Measurements from ENCODE around the gene OTULINL.

The OTULINL gene

DNA sequence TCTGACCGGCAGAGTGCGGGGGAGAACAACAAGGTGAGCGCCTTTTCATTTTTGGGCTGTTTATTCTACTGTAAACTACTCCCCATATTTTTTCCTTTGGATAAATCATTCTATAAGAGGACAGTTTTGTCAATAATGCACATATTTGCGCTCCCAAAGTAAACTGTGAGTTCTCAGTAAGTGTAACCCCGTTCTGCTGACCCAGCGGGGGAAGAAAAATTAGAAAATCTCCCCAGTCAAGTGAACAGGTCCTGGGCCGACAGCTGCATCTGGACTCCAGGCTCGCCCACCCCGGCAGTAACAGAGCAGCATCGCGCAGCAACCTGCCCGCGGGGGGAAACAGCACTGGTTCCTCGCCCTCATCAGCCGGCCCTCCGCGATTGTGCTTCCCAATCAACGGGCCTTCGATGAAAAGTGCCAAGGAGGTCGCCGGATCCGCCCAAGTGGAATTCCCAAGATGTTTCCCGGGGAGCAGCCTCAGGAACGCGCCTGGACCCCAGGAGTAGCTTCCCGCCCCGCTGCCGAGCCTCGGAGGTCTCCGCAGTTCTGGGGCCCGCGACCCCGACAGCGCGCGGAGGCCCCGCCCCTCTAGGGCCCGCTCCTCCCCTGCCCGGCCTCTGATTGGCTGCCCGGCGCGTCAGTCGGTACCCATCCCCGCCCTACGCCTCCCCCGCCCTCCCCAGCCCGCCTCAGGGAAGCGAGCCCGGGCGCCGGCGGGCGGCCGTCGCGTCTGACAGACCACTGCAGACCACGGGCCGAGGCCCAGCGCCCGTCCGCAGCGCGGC is at the start of gene OTULINL (continued):
- TF ChIP-seq, protein P1, sequence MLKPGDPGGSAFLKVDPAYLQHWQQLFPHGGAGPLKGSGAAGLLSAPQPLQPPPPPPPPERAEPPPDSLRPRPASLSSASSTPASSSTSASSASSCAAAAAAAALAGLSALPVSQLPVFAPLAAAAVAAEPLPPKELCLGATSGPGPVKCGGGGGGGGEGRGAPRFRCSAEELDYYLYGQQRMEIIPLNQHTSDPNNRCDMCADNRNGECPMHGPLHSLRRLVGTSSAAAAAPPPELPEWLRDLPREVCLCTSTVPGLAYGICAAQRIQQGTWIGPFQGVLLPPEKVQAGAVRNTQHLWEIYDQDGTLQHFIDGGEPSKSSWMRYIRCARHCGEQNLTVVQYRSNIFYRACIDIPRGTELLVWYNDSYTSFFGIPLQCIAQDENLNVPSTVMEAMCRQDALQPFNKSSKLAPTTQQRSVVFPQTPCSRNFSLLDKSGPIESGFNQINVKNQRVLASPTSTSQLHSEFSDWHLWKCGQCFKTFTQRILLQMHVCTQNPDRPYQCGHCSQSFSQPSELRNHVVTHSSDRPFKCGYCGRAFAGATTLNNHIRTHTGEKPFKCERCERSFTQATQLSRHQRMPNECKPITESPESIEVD (tag by site-specific recombination; IDR thresholded peaks at IDR 0.05), result no peak
- TF ChIP-seq ZNF416 (tag by site-specific recombination; IDR thresholded peaks at IDR 0.05) (no peak), ZBTB17 (tag by site-specific recombination; IDR thresholded peaks at IDR 0.05) (no peak), ZNF629 (tag by site-specific recombination; IDR thresholded peaks at IDR 0.05) (peak; percentile 32; the same call in 1 of the 2 replicates), SP3 (tag by site-specific recombination; IDR thresholded peaks at IDR 0.05) (peak; percentile 79), ZNF146 (tag by site-specific recombination; IDR thresholded peaks at IDR 0.05) (no peak), ZNF138 (tag by site-specific recombination; IDR thresholded peaks at IDR 0.05; ENCODE audit: borderline replicate concordance) (no peak), ZNF248 (tag by site-specific recombination; IDR thresholded peaks at IDR 0.05) (no peak), ZNF404 (tag by site-specific recombination; IDR thresholded peaks at IDR 0.05) (no peak), FEZF1 (tag by site-specific recombination; IDR thresholded peaks at IDR 0.05) (peak; percentile 69), GLIS2 (tag by site-specific recombination; IDR thresholded peaks at IDR 0.05) (peak; percentile 93), ZNF155 (tag by site-specific recombination; IDR thresholded peaks at IDR 0.05) (no peak), ZNF266 (tag by site-specific recombination; IDR thresholded peaks at IDR 0.05; ENCODE audit: low read depth) (no peak)
- TF ChIP-seq, protein P2, sequence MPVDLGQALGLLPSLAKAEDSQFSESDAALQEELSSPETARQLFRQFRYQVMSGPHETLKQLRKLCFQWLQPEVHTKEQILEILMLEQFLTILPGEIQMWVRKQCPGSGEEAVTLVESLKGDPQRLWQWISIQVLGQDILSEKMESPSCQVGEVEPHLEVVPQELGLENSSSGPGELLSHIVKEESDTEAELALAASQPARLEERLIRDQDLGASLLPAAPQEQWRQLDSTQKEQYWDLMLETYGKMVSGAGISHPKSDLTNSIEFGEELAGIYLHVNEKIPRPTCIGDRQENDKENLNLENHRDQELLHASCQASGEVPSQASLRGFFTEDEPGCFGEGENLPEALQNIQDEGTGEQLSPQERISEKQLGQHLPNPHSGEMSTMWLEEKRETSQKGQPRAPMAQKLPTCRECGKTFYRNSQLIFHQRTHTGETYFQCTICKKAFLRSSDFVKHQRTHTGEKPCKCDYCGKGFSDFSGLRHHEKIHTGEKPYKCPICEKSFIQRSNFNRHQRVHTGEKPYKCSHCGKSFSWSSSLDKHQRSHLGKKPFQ (tag by site-specific recombination; IDR thresholded peaks at IDR 0.05), result no peak
- TF ChIP-seq, protein P3, sequence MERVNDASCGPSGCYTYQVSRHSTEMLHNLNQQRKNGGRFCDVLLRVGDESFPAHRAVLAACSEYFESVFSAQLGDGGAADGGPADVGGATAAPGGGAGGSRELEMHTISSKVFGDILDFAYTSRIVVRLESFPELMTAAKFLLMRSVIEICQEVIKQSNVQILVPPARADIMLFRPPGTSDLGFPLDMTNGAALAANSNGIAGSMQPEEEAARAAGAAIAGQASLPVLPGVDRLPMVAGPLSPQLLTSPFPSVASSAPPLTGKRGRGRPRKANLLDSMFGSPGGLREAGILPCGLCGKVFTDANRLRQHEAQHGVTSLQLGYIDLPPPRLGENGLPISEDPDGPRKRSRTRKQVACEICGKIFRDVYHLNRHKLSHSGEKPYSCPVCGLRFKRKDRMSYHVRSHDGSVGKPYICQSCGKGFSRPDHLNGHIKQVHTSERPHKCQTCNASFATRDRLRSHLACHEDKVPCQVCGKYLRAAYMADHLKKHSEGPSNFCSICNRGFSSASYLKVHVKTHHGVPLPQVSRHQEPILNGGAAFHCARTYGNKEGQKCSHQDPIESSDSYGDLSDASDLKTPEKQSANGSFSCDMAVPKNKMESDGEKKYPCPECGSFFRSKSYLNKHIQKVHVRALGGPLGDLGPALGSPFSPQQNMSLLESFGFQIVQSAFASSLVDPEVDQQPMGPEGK (tag by site-specific recombination; IDR thresholded peaks at IDR 0.05), result no peak; the same call in none of the 2 replicates
- TF ChIP-seq, protein P4, sequence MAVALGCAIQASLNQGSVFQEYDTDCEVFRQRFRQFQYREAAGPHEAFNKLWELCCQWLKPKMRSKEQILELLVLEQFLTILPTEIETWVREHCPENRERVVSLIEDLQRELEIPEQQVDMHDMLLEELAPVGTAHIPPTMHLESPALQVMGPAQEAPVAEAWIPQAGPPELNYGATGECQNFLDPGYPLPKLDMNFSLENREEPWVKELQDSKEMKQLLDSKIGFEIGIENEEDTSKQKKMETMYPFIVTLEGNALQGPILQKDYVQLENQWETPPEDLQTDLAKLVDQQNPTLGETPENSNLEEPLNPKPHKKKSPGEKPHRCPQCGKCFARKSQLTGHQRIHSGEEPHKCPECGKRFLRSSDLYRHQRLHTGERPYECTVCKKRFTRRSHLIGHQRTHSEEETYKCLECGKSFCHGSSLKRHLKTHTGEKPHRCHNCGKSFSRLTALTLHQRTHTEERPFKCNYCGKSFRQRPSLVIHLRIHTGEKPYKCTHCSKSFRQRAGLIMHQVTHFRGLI (tag by site-specific recombination; IDR thresholded peaks at IDR 0.05), result no peak
- TF ChIP-seq, protein P5, sequence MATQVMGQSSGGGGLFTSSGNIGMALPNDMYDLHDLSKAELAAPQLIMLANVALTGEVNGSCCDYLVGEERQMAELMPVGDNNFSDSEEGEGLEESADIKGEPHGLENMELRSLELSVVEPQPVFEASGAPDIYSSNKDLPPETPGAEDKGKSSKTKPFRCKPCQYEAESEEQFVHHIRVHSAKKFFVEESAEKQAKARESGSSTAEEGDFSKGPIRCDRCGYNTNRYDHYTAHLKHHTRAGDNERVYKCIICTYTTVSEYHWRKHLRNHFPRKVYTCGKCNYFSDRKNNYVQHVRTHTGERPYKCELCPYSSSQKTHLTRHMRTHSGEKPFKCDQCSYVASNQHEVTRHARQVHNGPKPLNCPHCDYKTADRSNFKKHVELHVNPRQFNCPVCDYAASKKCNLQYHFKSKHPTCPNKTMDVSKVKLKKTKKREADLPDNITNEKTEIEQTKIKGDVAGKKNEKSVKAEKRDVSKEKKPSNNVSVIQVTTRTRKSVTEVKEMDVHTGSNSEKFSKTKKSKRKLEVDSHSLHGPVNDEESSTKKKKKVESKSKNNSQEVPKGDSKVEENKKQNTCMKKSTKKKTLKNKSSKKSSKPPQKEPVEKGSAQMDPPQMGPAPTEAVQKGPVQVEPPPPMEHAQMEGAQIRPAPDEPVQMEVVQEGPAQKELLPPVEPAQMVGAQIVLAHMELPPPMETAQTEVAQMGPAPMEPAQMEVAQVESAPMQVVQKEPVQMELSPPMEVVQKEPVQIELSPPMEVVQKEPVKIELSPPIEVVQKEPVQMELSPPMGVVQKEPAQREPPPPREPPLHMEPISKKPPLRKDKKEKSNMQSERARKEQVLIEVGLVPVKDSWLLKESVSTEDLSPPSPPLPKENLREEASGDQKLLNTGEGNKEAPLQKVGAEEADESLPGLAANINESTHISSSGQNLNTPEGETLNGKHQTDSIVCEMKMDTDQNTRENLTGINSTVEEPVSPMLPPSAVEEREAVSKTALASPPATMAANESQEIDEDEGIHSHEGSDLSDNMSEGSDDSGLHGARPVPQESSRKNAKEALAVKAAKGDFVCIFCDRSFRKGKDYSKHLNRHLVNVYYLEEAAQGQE (tag by site-specific recombination; IDR thresholded peaks at IDR 0.05), result no peak
- TF ChIP-seq, protein P6, sequence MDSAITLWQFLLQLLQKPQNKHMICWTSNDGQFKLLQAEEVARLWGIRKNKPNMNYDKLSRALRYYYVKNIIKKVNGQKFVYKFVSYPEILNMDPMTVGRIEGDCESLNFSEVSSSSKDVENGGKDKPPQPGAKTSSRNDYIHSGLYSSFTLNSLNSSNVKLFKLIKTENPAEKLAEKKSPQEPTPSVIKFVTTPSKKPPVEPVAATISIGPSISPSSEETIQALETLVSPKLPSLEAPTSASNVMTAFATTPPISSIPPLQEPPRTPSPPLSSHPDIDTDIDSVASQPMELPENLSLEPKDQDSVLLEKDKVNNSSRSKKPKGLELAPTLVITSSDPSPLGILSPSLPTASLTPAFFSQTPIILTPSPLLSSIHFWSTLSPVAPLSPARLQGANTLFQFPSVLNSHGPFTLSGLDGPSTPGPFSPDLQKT (IDR thresholded peaks at IDR 0.05; ENCODE audit: borderline replicate concordance, low read depth, low read length), result no peak
- TF ChIP-seq, protein P7, sequence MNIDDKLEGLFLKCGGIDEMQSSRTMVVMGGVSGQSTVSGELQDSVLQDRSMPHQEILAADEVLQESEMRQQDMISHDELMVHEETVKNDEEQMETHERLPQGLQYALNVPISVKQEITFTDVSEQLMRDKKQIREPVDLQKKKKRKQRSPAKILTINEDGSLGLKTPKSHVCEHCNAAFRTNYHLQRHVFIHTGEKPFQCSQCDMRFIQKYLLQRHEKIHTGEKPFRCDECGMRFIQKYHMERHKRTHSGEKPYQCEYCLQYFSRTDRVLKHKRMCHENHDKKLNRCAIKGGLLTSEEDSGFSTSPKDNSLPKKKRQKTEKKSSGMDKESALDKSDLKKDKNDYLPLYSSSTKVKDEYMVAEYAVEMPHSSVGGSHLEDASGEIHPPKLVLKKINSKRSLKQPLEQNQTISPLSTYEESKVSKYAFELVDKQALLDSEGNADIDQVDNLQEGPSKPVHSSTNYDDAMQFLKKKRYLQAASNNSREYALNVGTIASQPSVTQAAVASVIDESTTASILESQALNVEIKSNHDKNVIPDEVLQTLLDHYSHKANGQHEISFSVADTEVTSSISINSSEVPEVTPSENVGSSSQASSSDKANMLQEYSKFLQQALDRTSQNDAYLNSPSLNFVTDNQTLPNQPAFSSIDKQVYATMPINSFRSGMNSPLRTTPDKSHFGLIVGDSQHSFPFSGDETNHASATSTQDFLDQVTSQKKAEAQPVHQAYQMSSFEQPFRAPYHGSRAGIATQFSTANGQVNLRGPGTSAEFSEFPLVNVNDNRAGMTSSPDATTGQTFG (tag by site-specific recombination; IDR thresholded peaks at IDR 0.05; ENCODE audit: borderline replicate concordance), result no peak
- TF ChIP-seq, protein P8, sequence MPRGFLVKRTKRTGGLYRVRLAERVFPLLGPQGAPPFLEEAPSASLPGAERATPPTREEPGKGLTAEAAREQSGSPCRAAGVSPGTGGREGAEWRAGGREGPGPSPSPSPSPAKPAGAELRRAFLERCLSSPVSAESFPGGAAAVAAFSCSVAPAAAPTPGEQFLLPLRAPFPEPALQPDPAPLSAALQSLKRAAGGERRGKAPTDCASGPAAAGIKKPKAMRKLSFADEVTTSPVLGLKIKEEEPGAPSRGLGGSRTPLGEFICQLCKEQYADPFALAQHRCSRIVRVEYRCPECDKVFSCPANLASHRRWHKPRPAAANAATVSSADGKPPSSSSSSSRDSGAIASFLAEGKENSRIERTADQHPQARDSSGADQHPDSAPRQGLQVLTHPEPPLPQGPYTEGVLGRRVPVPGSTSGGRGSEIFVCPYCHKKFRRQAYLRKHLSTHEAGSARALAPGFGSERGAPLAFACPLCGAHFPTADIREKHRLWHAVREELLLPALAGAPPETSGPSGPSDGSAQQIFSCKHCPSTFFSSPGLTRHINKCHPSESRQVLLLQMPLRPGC (tag by site-specific recombination; IDR thresholded peaks at IDR 0.05), result no peak
